Ascending aorta (tissue), 2 donors: ENCODE results near the gene VGLL3. TPM values are rescaled to one million over a fixed set of nuclear protein-coding genes. Genes with fewer than 3 reads are reported as not detected.

Source experiments
- DNase-seq, 2 donors: peaks; one replicate each; pipeline ENCODE4 v3.0.0-alpha.2; 2019; ENCODE audit warnings: low spot score in 2 of 2
- H3K27ac ChIP-seq, 2 donors: fragments of 200-600 bp; sonication (generic); one replicate each; pipeline ENCODE4 v1.5.1; 2016 to 2017; ENCODE audit warnings: mild to moderate bottlenecking in 1 of 2
- H3K27me3 ChIP-seq: fragments of 200-600 bp; sonication (generic); one replicate; pipeline ENCODE4 v1.5.1; 2017
- H3K36me3 ChIP-seq, 2 donors: fragments of 200-600 bp; sonication (generic); one replicate each; pipeline ENCODE4 v1.5.1; 2016
- H3K4me1 ChIP-seq, 2 donors: fragments of 200-600 bp; sonication (generic); one replicate each; pipeline ENCODE4 v1.5.1; 2016 to 2017; ENCODE audit warnings: mild to moderate bottlenecking in 1 of 2
- H3K4me3 ChIP-seq, 2 donors: fragments of 200-600 bp; sonication (generic); one replicate each; pipeline ENCODE4 v1.5.1; 2016 to 2017; ENCODE audit warnings: mild to moderate bottlenecking in 1 of 2
- H3K9me3 ChIP-seq, 2 donors: fragments of 200-600 bp; sonication (generic); one replicate each; pipeline ENCODE4 v1.5.1; 2016
- CTCF ChIP-seq, 3 experiments: fragments of 200-600 bp in 2 of 3; fragments of 450-650 bp in 1 of 3; sonication (generic) in 2 of 3; IDR thresholded peaks; one replicate each; pipeline ENCODE4 v1.5.1; 2016 to 2019; ENCODE audit warnings: antibody characterized with exemption in 3 of 3, mild to moderate bottlenecking in 1 of 3, moderate library complexity in 1 of 3
- intact Hi-C: fragments of 100-400 bp; cut with DNase I; formaldehyde crosslinking; loops from one replicate; pipeline ENCODE4 v1.15.1; 2023
- total RNA-seq: library from RNA; depleted of rRNA; stranded (reverse); fragments of >200 nt; gene quantifications from one replicate; pipeline ENCODE4 v1.1.0, GENCODE V29; 2016

VGLL3 gene
- total RNA-seq, 1 donor from 2014 or later = 138 TPM

- DNase-seq = no peak
- no peaks in the 10 kb centered on the region for H3K27me3 ChIP-seq
- H3K27ac ChIP-seq = no peak overlapping the region
- no peak for TF ChIP-seq CTCF (IDR thresholded peaks at IDR 0.05)
- H3K4me1 ChIP-seq = no peaks in the 10 kb centered on the region
- H3K4me3 ChIP-seq = no peak overlapping the region
- H3K36me3 ChIP-seq = no peaks in the 10 kb centered on the region
- intact Hi-C loops = no loop called here
- no peaks in the 10 kb centered on the region for H3K9me3 ChIP-seq
These were observed 68.8 kb downstream of the VGLL3 start for GRCh38 chr3:86921971-86922680.

GRCh38 chr3:86914670-86915069 is 76.3 kb downstream of the VGLL3 start:
- no peak for TF ChIP-seq CTCF (IDR thresholded peaks at IDR 0.05)
- no peak overlapping the region for H3K27ac ChIP-seq
- no peak for DNase-seq
- no peaks in the 10 kb centered on the region for H3K9me3 ChIP-seq
- H3K36me3 ChIP-seq = no peaks in the 10 kb centered on the region
- H3K27me3 ChIP-seq = no peaks in the 10 kb centered on the region
- intact Hi-C loops = no loop called here
- no peak overlapping the region for H3K4me3 ChIP-seq
- no peaks in the 10 kb centered on the region for H3K4me1 ChIP-seq

- intact Hi-C loops = no loop called here
- Histone ChIP-seq H3K4me3 (no peak overlapping the region), H3K9me3 (no peaks in the 10 kb centered on the region), H3K36me3 (no peaks in the 10 kb centered on the region), H3K4me1 (no peaks in the 10 kb centered on the region), H3K27me3 (no peaks in the 10 kb centered on the region), H3K27ac (no peak overlapping the region)
- no peak for DNase-seq
- TF ChIP-seq CTCF (IDR thresholded peaks at IDR 0.05) = no peak
These were observed 77.8 kb downstream of the VGLL3 start for GRCh38 chr3:86913160-86913559.

GRCh38 chr3:86895202-86895601 is 95.7 kb downstream of the VGLL3 start:
- no peak for TF ChIP-seq CTCF (IDR thresholded peaks at IDR 0.05)
- H3K36me3 ChIP-seq = no peaks in the 10 kb centered on the region
- H3K4me3 ChIP-seq = no peak overlapping the region
- intact Hi-C loops = no loop called here
- no peaks in the 10 kb centered on the region for H3K27me3 ChIP-seq
- no peaks in the 10 kb centered on the region for H3K4me1 ChIP-seq
- H3K27ac ChIP-seq = no peak overlapping the region
- no peak for DNase-seq
- H3K9me3 ChIP-seq = no peaks in the 10 kb centered on the region

- intact Hi-C loops = no loop called here
These were observed 100.1 kb downstream of the VGLL3 start for GRCh38 chr3:86890741-86891396.

More at GRCh38 chr3:86890741-86891396, 100.1 kb downstream of the VGLL3 start:
- DNase-seq = no peak
- Histone ChIP-seq H3K9me3 (no peaks in the 10 kb centered on the region), H3K36me3 (no peaks in the 10 kb centered on the region), H3K27me3 (no peaks in the 10 kb centered on the region), H3K27ac (no peak overlapping the region), H3K4me1 (no peaks in the 10 kb centered on the region), H3K4me3 (no peak overlapping the region)
- TF ChIP-seq CTCF (IDR thresholded peaks at IDR 0.05) = no peak

Other genes starting within 250 kb of the VGLL3 start
- gene CHMP2B, start 236.2 kb upstream of the VGLL3 start, total RNA-seq = 27.7 TPM